AG10803 (cell line): ENCODE results near the gene CRIM1.
A peak's percentile ranks its signal among the peaks of the same experiment; 100 is the strongest.

ENCODE experiments used
- DNase-seq: peaks from one replicate; pipeline ENCODE4 v3.0.0; 2010; ENCODE audit warnings: low read depth
- H3K4me3 ChIP-seq: 2 replicates; pipeline ENCODE4 v1.5.1; 2011; ENCODE audit warnings: mild to moderate bottlenecking, low read length, control low read depth
- CTCF ChIP-seq: conservative IDR thresholded peaks from 2 replicates; pipeline ENCODE4 v1.5.1; 2011; ENCODE audit warnings: mild to moderate bottlenecking, low read length, control low read depth, inconsistent platforms

CRIM1 gene

GRCh38 chr2:36453652-36454051 lies 98.1 kb downstream of the CRIM1 start:
- no peak for DNase-seq
- no peak for TF ChIP-seq CTCF
- H3K4me3 ChIP-seq, result no peak overlapping the region

- no peak overlapping the region for H3K4me3 ChIP-seq
- TF ChIP-seq CTCF, result no peak
- no peak for DNase-seq
Observed at GRCh38 chr2:36455011-36455410, 99.4 kb downstream of the CRIM1 start.

GRCh38 chr2:36455788-36456187 lies 100.2 kb downstream of the CRIM1 start:
- DNase-seq, result peak; percentile 69
- H3K4me3 ChIP-seq, result no peak overlapping the region
- no peak for TF ChIP-seq CTCF

GRCh38 chr2:36456227-36457175 lies 100.9 kb downstream of the CRIM1 start:
- peak; percentile 73 for DNase-seq
- H3K4me3 ChIP-seq, result no peak overlapping the region
- no peak for TF ChIP-seq CTCF

- TF ChIP-seq CTCF, result no peak
- no peak for DNase-seq
- no peak overlapping the region for H3K4me3 ChIP-seq
Observed at GRCh38 chr2:36458106-36458505, 102.5 kb downstream of the CRIM1 start.

- DNase-seq, result peak; percentile 48
- peak; percentile 43 for TF ChIP-seq CTCF
- H3K4me3 ChIP-seq, result no peak overlapping the region
Observed at GRCh38 chr2:36459725-36460137, 104.2 kb downstream of the CRIM1 start.
